IMR-90 (cell line): Measurements from ENCODE around the gene AADACL4. TPM values are rescaled to one million over a fixed set of nuclear protein-coding genes. Genes with fewer than 3 reads are reported as not detected.

Experiments used
- ATAC-seq: fragments of 200-7000 bp; cut with Tn5 transposase; 2 replicates; pipeline ENCODE4 v1.9.1; 2020; ENCODE audit warnings: low read depth, mild to moderate bottlenecking, moderate library complexity
- BruUV-seq: library from RNA; stranded (reverse); fragments of 400-500 nt; replicated peaks from 2 replicates; lab custom pipeline; 2021; lab: Mats Ljungman, UMichigan
- CTCF ChIA-PET: fragments of 300-600 bp; formaldehyde crosslinking; extraction: SDS; loops from one replicate; lab custom pipeline; 2021; ENCODE audit warnings: antibody characterized with exemption; lab: Yijun Ruan, JAX
- POLR2A ChIA-PET: fragments of 300-600 bp; sonication (Branson Sonifier 250); formaldehyde crosslinking; loops from one replicate; lab custom pipeline; 2022; ENCODE audit warnings: antibody characterized with exemption; ENCODE audit not compliant: unreplicated experiment; lab: Charles Lee
- DNase-seq: peaks from one replicate; pipeline ENCODE4 v3.0.0; 2013
- H2AFZ ChIP-seq: replicated peaks from 2 replicates; pipeline ENCODE3; 2013; ENCODE audit warnings: low read length, mild to moderate bottlenecking; ENCODE audit not compliant: poor library complexity
- H2AK5ac ChIP-seq: 2 replicates; pipeline ENCODE4 v1.6.1; 2013; ENCODE audit warnings: low read depth, low read length, inconsistent platforms
- H2AK9ac ChIP-seq: replicated peaks from 2 replicates; pipeline ENCODE3; 2013; ENCODE audit warnings: mild to moderate bottlenecking, low read depth, low read length, moderate library complexity; ENCODE audit not compliant: poor library complexity
- H2BK120ac ChIP-seq: 2 replicates; pipeline ENCODE4 v1.6.1; 2013; ENCODE audit warnings: low read depth, low read length, inconsistent platforms
- H2BK15ac ChIP-seq: 3 replicates; pipeline ENCODE4 v1.6.1; 2013; ENCODE audit warnings: low read depth, low read length, inconsistent platforms
- H2BK20ac ChIP-seq: 2 replicates; pipeline ENCODE4 v1.6.1; 2013; ENCODE audit warnings: low read depth, mild to moderate bottlenecking, inconsistent platforms, low read length, moderate library complexity
- H2BK5ac ChIP-seq: 2 replicates; pipeline ENCODE4 v1.6.1; 2013; ENCODE audit warnings: mild to moderate bottlenecking, low read depth, low read length, inconsistent platforms; ENCODE audit not compliant: poor library complexity, severe bottlenecking
- H3K14ac ChIP-seq: replicated peaks from 2 replicates; pipeline ENCODE4 v1.6.1; 2013; ENCODE audit warnings: low read depth, low read length, inconsistent platforms
- H3K18ac ChIP-seq: 2 replicates; pipeline ENCODE4 v1.6.1; 2013; ENCODE audit warnings: low read depth, low read length, control low read depth
- H3K23ac ChIP-seq: 2 replicates; pipeline ENCODE4 v1.6.1; 2013; ENCODE audit warnings: low read depth, low read length, inconsistent platforms
- H3K27ac ChIP-seq: 2 replicates; pipeline ENCODE4 v1.5.1; 2013; ENCODE audit warnings: mild to moderate bottlenecking, control low read depth, low read length; ENCODE audit not compliant: insufficient read depth
- H3K27me3 ChIP-seq: 2 replicates; pipeline ENCODE4 v1.6.1; 2013; ENCODE audit warnings: low read length; ENCODE audit not compliant: control insufficient read depth, insufficient read depth
- H3K36me3 ChIP-seq: 2 replicates; pipeline ENCODE4 v1.6.1; 2013; ENCODE audit warnings: low read length, mixed read lengths; ENCODE audit not compliant: control insufficient read depth, insufficient read depth
- H3K4ac ChIP-seq: 2 replicates; pipeline ENCODE4 v1.6.1; 2013; ENCODE audit warnings: low read depth, low read length, inconsistent platforms
- H3K4me1 ChIP-seq: 2 replicates; pipeline ENCODE4 v1.6.1; 2013; ENCODE audit warnings: low read length, mixed read lengths; ENCODE audit not compliant: control insufficient read depth, insufficient read depth
- H3K4me2 ChIP-seq: 2 replicates; pipeline ENCODE4 v1.6.1; 2013; ENCODE audit warnings: low read depth, mild to moderate bottlenecking, control low read depth, low read length, moderate library complexity
- H3K4me3 ChIP-seq: 2 replicates; pipeline ENCODE4 v1.5.1; 2013; ENCODE audit warnings: low read depth, mild to moderate bottlenecking, control low read depth, low read length, moderate library complexity; ENCODE audit not compliant: insufficient read depth
- H3K56ac ChIP-seq: 2 replicates; pipeline ENCODE4 v1.6.1; 2013; ENCODE audit warnings: low read length, inconsistent platforms; ENCODE audit not compliant: insufficient read depth; ENCODE audit errors: extremely low read depth
- H3K79me1 ChIP-seq, 2 experiments: 2 replicates each; pipeline ENCODE4 v1.6.1; 2013; ENCODE audit warnings: low read length in 2 of 2, inconsistent platforms in 1 of 2, low read depth in 1 of 2
- H3K9ac ChIP-seq: 2 replicates; pipeline ENCODE4 v1.6.1; 2013; ENCODE audit warnings: low read depth, low read length, control low read depth
- H3K9me1 ChIP-seq: 2 replicates; pipeline ENCODE4 v1.6.1; 2013; ENCODE audit warnings: low read length, inconsistent platforms; ENCODE audit not compliant: insufficient read depth
- H3K9me3 ChIP-seq: 2 replicates; pipeline ENCODE4 v1.6.1; 2013; ENCODE audit warnings: low read length; ENCODE audit not compliant: control insufficient read depth, insufficient read depth
- H4K20me1 ChIP-seq: 2 replicates; pipeline ENCODE4 v1.6.1; 2013; ENCODE audit warnings: low read length, inconsistent platforms; ENCODE audit not compliant: insufficient read depth
- H4K5ac ChIP-seq: 2 replicates; pipeline ENCODE4 v1.6.1; 2013; ENCODE audit warnings: mild to moderate bottlenecking, low read depth, low read length, control low read depth
- H4K8ac ChIP-seq, 2 experiments: 2 replicates each; pipeline ENCODE4 v1.6.1; 2013; ENCODE audit warnings: low read depth in 2 of 2, low read length in 2 of 2, control low read depth in 1 of 2, inconsistent platforms in 1 of 2
- H4K91ac ChIP-seq: 2 replicates; pipeline ENCODE4 v1.6.1; 2013; ENCODE audit warnings: low read depth, low read length, inconsistent platforms; ENCODE audit not compliant: insufficient read depth
- CEBPB ChIP-seq: IDR thresholded peaks from 2 replicates; pipeline ENCODE4 v1.6.1; 2012; ENCODE audit warnings: low read depth, low read length, improper control_type of control experiment
- CHD1 ChIP-seq: IDR thresholded peaks from 2 replicates; pipeline ENCODE4 v1.6.1; 2012; ENCODE audit warnings: low read depth, low read length, improper control_type of control experiment
- ELK1 ChIP-seq: fragments of 150-350 bp; IDR thresholded peaks from 2 replicates; pipeline ENCODE4 v1.6.1; 2016; ENCODE audit warnings: low read depth, mild to moderate bottlenecking, low read length, moderate library complexity, borderline replicate concordance
- FOS ChIP-seq: fragments of 150-350 bp; IDR thresholded peaks from 2 replicates; pipeline ENCODE4 v1.6.1; 2016; ENCODE audit warnings: low read depth, low read length
- MAFK ChIP-seq: IDR thresholded peaks from 2 replicates; pipeline ENCODE4 v1.6.1; 2012; ENCODE audit warnings: low read depth, low read length, improper control_type of control experiment
- MAZ ChIP-seq: IDR thresholded peaks from 2 replicates; pipeline ENCODE4 v1.6.1; 2012; ENCODE audit warnings: low read depth, mild to moderate bottlenecking, low read length, improper control_type of control experiment, moderate library complexity, borderline replicate concordance
- SMC3 ChIP-seq: fragments of 150-350 bp; IDR thresholded peaks from 2 replicates; pipeline ENCODE4 v1.6.1; 2016; ENCODE audit warnings: low read depth, mild to moderate bottlenecking, antibody characterized with exemption, low read length, moderate library complexity
- USF2 ChIP-seq: fragments of 150-350 bp; IDR thresholded peaks from 2 replicates; pipeline ENCODE4 v1.6.1; 2017; ENCODE audit warnings: mild to moderate bottlenecking, antibody characterized with exemption, low read length, low read depth
- WGBS, 2 experiments: methylation state at CpG; one replicate each; pipeline versions ENCODE4 v1.1.5 to v1.1.7; 2013; ENCODE audit warnings: missing lambda C conversion rate in 2 of 2; ENCODE audit not compliant: insufficient read length in 1 of 2; ENCODE audit errors: extremely low coverage in 2 of 2; 5-methylcytosine and 5-hydroxymethylcytosine counted together
- dilution Hi-C: fragments of 300-500 bp; cut with HindIII; formaldehyde crosslinking; loops from one replicate; pipeline ENCODE4 v1.14.3; 2018; ENCODE audit warnings: low sequenced_read_pairs; ENCODE audit not compliant: unreplicated experiment
- in situ Hi-C: fragments of 300-500 bp; cut with MboI; formaldehyde crosslinking; loops from 3 replicates; pipeline ENCODE4 v1.14.3; 2019; ENCODE audit warnings: low sequenced_read_pairs, inconsistent platforms, mixed read lengths
- intact Hi-C: fragments of 100-400 bp; cut with micrococcal nuclease; formaldehyde crosslinking; loops from 2 replicates; pipeline ENCODE4 v1.10.0; 2022
- polyA plus RNA-seq, 3 experiments: library from polyadenylated mRNA; depleted of rRNA; stranded (reverse); fragments of >200 nt; gene quantifications; 2 replicates each; pipeline ENCODE4 v1.2.3, GENCODE V29; 2012; ENCODE audit warnings: low replicate concordance in 1 of 3
- total RNA-seq: library from RNA; depleted of rRNA; stranded (reverse); fragments of >200 nt; gene quantifications from 2 replicates; pipeline ENCODE4 v1.2.3, GENCODE V29; 2012

AADACL4 gene
- total and polyA plus RNA-seq, 2 of the 4 experiments (the other 2 are of a cell fraction) = not detected

- no peak overlapping the region for H3K23ac ChIP-seq
- no peak overlapping the region for H2AK9ac ChIP-seq
- TF ChIP-seq CEBPB = no peak
- TF ChIP-seq FOS = no peak
- TF ChIP-seq USF2 = no peak
- TF ChIP-seq MAZ = no peak
- no peak for TF ChIP-seq SMC3
- TF ChIP-seq CHD1 = no peak
- no peak for TF ChIP-seq MAFK
- no peak for TF ChIP-seq ELK1
- no peak overlapping the region for H2BK5ac ChIP-seq
- no peak overlapping the region for H3K14ac ChIP-seq
- no peaks in the 10 kb centered on the region; the same call in 1 of the 2 replicates for H4K20me1 ChIP-seq
- dilution Hi-C loops = no loop called here
- intact Hi-C loops = loop anchor here (10.0 kb wide), 1 partner anchor 529 kb away; no protein-coding TSS in a partner anchor
- H4K8ac ChIP-seq = no peak overlapping the region
- H2BK20ac ChIP-seq = no peak overlapping the region
- H2AFZ ChIP-seq = no peak overlapping the region
- H3K4me2 ChIP-seq = no peak overlapping the region
- H2BK120ac ChIP-seq = no peak overlapping the region
- H3K56ac ChIP-seq = no peak overlapping the region
- no peak overlapping the region for H3K27ac ChIP-seq
- H3K9me1 ChIP-seq = peaks cover 5% of the 10 kb centered on the region; the same call in 1 of the 2 replicates
- H3K36me3 ChIP-seq = no peaks in the 10 kb centered on the region
- H3K4ac ChIP-seq = no peak overlapping the region
- no peaks in the 10 kb centered on the region for H3K9me3 ChIP-seq
- H3K18ac ChIP-seq = no peak overlapping the region
- DNase-seq (peak; percentile 16), ATAC-seq (no peak)
- H3K9ac ChIP-seq = no peak overlapping the region
- H2AK5ac ChIP-seq = no peak overlapping the region
- H2BK15ac ChIP-seq = no peak overlapping the region
- no TSS peak for BruUV-seq
- ChIA-PET POLR2A (no interaction called here), CTCF (no interaction called here)
- no peak overlapping the region for H4K91ac ChIP-seq
- in situ Hi-C loops = no loop called here
- no peak overlapping the region for H3K4me3 ChIP-seq
- 50% methylated on average over 1 of the region's 4 CpGs; no CpG with 5 or more reads in 1 of the 2 experiments for WGBS, 2 experiments
- no peak overlapping the region for H4K5ac ChIP-seq
- peaks cover 6% of the 10 kb centered on the region for H3K4me1 ChIP-seq
- H3K27me3 ChIP-seq = peaks cover 32% of the 10 kb centered on the region
- no peaks in the 10 kb centered on the region for H3K79me1 ChIP-seq
These were observed 10.2 kb downstream of the AADACL4 start for GRCh38 chr1:12654004-12654567.
